Measurements from ENCODE around the gene CMKLR1. TPM values are rescaled to one million over a fixed set of nuclear protein-coding genes. Genes with fewer than 3 reads are reported as not detected.

CMKLR1 gene
- total and polyA plus RNA-seq, 4 donors = 4.5 to 12.0 (median 5.9) TPM

DNA sequence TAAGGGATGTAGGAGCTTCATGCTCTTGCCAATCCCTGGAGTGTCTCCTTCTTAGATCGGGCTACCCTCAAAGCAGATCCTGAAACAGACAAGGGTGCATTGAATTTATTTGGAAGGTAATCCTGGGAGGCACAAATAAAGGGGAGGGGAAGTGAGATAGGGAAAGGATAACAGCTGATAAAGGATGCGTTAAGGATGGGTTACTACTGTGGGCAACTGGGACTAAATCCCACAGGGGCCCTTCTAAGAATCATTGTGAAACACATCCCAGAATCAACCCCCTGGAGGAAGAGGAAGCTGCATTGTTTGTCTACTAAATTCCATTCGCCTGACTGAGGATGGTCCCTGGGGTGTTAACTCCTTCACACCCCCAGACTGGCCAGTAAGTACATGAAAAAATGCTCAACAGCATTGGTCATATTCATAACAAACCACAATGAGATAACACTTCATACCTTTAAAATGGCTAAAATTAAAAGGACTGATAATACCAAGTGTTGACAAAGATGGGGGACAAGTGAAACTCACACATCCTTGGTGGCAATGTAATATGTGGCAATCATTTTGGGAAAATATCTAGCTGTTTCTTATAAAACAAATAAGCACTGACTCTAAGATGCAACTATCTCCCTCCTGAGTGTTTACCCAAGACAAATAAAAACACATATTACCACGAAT lies 37.0 kb upstream of the CMKLR1 start:
- H3K4me3 ChIP-seq (ENCODE audit: low read depth, low read length) = no peak overlapping the region
- H3K27me3 ChIP-seq (ENCODE audit: control insufficient read depth, insufficient read depth, low read length) = no peaks in the 10 kb centered on the region
- no peaks in the 10 kb centered on the region for H3K36me3 ChIP-seq (ENCODE audit: control insufficient read depth, insufficient read depth, low read length)
- peaks cover 4% of the 10 kb centered on the region for H3K9me3 ChIP-seq (ENCODE audit: control insufficient read depth, insufficient read depth, low read length)
- 80% methylated on average over 1 of the region's 4 CpGs for WGBS (ENCODE audit: insufficient coverage)
- DNase-seq (ENCODE audit: low read depth in 4 of 6, low spot score in 6 of 6) = no peak
- H3K27ac ChIP-seq (ENCODE audit: low read depth, low read length) = no peak overlapping the region
- no peaks in the 10 kb centered on the region for H3K4me1 ChIP-seq (ENCODE audit: control insufficient read depth, insufficient read depth, low read length)

- Histone ChIP-seq H3K4me3 (ENCODE audit: low read depth, low read length) (no peak overlapping the region), H3K36me3 (ENCODE audit: control insufficient read depth, insufficient read depth, low read length) (no peaks in the 10 kb centered on the region), H3K4me1 (ENCODE audit: control insufficient read depth, insufficient read depth, low read length) (no peaks in the 10 kb centered on the region), H3K9me3 (ENCODE audit: control insufficient read depth, insufficient read depth, low read length) (peaks cover 4% of the 10 kb centered on the region), H3K27ac (ENCODE audit: low read depth, low read length) (no peak overlapping the region), H3K27me3 (ENCODE audit: control insufficient read depth, insufficient read depth, low read length) (no peaks in the 10 kb centered on the region)
- no CpG with 5 or more reads among the region's 2 CpGs for WGBS (ENCODE audit: insufficient coverage)
- peak in 2 of 6 donors; percentile 34 to 47 for DNase-seq (ENCODE audit: low read depth in 4 of 6, low spot score in 6 of 6)
Measured at GRCh38 chr12:108374596-108375320, 35.6 kb upstream of the CMKLR1 start.

GRCh38 chr12:108373111-108373510 lies 34.0 kb upstream of the CMKLR1 start:
- H3K4me3 ChIP-seq (ENCODE audit: low read depth, low read length) = no peak overlapping the region
- no peak overlapping the region for H3K27ac ChIP-seq (ENCODE audit: low read depth, low read length)
- no peaks in the 10 kb centered on the region for H3K36me3 ChIP-seq (ENCODE audit: control insufficient read depth, insufficient read depth, low read length)
- H3K9me3 ChIP-seq (ENCODE audit: control insufficient read depth, insufficient read depth, low read length) = peaks cover 4% of the 10 kb centered on the region
- H3K4me1 ChIP-seq (ENCODE audit: control insufficient read depth, insufficient read depth, low read length) = no peaks in the 10 kb centered on the region
- 21% methylated on average over 1 of the region's 1 CpG for WGBS (ENCODE audit: insufficient coverage)
- no peak for DNase-seq (ENCODE audit: low read depth in 4 of 6, low spot score in 6 of 6)
- H3K27me3 ChIP-seq (ENCODE audit: control insufficient read depth, insufficient read depth, low read length) = no peaks in the 10 kb centered on the region

GRCh38 chr12:108371801-108372344 lies 32.8 kb upstream of the CMKLR1 start:
- no peak overlapping the region for H3K27ac ChIP-seq (ENCODE audit: low read depth, low read length)
- H3K4me1 ChIP-seq (ENCODE audit: control insufficient read depth, insufficient read depth, low read length) = no peaks in the 10 kb centered on the region
- H3K4me3 ChIP-seq (ENCODE audit: low read depth, low read length) = no peak overlapping the region
- WGBS (ENCODE audit: insufficient coverage) = 42% methylated on average over 4 of the region's 6 CpGs
- DNase-seq (ENCODE audit: low read depth in 4 of 6, low spot score in 6 of 6) = no peak
- H3K9me3 ChIP-seq (ENCODE audit: control insufficient read depth, insufficient read depth, low read length) = peaks cover 4% of the 10 kb centered on the region
- no peaks in the 10 kb centered on the region for H3K27me3 ChIP-seq (ENCODE audit: control insufficient read depth, insufficient read depth, low read length)
- no peaks in the 10 kb centered on the region for H3K36me3 ChIP-seq (ENCODE audit: control insufficient read depth, insufficient read depth, low read length)

DNA sequence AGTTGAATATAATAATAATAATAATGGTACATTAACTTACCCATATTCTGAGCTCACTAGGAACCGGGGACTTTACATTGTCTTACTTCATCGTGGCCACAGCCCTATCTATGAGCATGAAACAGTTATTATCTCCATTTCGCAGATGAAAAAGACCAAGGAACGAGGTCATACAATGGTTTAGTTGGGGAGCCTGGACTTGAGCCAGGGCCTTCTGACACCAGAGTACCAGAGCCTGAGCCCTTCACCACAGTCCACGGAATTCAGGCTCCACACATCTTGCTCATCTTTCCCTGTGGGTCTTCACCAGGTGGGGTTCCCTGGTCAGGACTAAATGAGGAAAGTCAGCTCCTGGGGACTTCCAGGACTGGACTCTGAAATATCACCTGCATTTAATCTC lies 31.3 kb upstream of the CMKLR1 start:
- no peaks in the 10 kb centered on the region for H3K27me3 ChIP-seq (ENCODE audit: control insufficient read depth, insufficient read depth, low read length)
- WGBS (ENCODE audit: insufficient coverage) = 88% methylated on average over 3 of the region's 5 CpGs
- no peaks in the 10 kb centered on the region for H3K4me1 ChIP-seq (ENCODE audit: control insufficient read depth, insufficient read depth, low read length)

DNA sequence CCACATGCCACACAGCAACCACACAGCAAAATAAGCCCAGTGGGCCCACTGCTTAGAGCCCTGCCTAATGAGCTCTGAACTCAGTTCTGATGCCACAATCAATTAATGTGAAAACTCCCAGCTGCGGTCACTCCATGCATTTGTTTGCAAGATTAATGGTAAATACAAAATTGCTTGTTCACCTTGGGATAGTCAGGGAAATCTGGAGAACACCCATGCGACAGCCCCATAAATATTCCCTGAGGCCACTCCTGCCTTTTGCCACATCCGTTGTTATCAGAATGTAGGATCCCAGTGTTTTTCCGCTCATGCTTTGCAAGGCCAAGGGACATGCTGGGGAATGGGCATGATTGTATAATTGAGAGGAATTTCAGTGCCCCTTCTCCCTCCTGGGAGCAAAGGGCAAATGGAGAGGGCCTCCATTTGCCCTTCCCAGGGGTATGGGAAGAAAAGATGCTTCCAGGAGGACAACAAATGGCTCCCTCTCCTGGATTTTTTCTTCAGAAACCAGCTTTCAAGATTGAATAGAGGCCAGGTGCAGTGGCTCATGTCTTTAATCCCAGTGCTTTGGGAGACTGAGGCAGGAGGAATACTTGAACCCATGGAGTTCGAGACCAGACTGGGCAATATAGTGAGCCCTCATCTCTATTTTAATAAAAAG lies 30.8 kb upstream of the CMKLR1 start:
- peaks cover 1% of the 10 kb centered on the region for H3K9me3 ChIP-seq (ENCODE audit: control insufficient read depth, insufficient read depth, low read length)
- WGBS (ENCODE audit: insufficient coverage) = 71% methylated on average over 1 of the region's 5 CpGs
- no peaks in the 10 kb centered on the region for H3K4me1 ChIP-seq (ENCODE audit: control insufficient read depth, insufficient read depth, low read length)
- DNase-seq (ENCODE audit: low read depth in 4 of 6, low spot score in 6 of 6) = no peak
- no peaks in the 10 kb centered on the region for H3K27me3 ChIP-seq (ENCODE audit: control insufficient read depth, insufficient read depth, low read length)
- H3K27ac ChIP-seq (ENCODE audit: low read depth, low read length) = no peak overlapping the region
- no peaks in the 10 kb centered on the region for H3K36me3 ChIP-seq (ENCODE audit: control insufficient read depth, insufficient read depth, low read length)
- H3K4me3 ChIP-seq (ENCODE audit: low read depth, low read length) = no peak overlapping the region

More for the DNA sequence above, 31.3 kb upstream of the CMKLR1 start:
- H3K4me3 ChIP-seq (ENCODE audit: low read depth, low read length) = no peak overlapping the region
- H3K36me3 ChIP-seq (ENCODE audit: control insufficient read depth, insufficient read depth, low read length) = no peaks in the 10 kb centered on the region
- no peak overlapping the region for H3K27ac ChIP-seq (ENCODE audit: low read depth, low read length)
- DNase-seq (ENCODE audit: low read depth in 4 of 6, low spot score in 6 of 6) = no peak
- peaks cover 1% of the 10 kb centered on the region for H3K9me3 ChIP-seq (ENCODE audit: control insufficient read depth, insufficient read depth, low read length)

- WGBS (ENCODE audit: insufficient coverage) = 92% methylated on average over 1 of the region's 2 CpGs
- no peak for DNase-seq (ENCODE audit: low read depth in 4 of 6, low spot score in 6 of 6)
- Histone ChIP-seq H3K27ac (ENCODE audit: low read depth, low read length) (no peak overlapping the region), H3K9me3 (ENCODE audit: control insufficient read depth, insufficient read depth, low read length) (no peaks in the 10 kb centered on the region), H3K27me3 (ENCODE audit: control insufficient read depth, insufficient read depth, low read length) (no peaks in the 10 kb centered on the region), H3K4me3 (ENCODE audit: low read depth, low read length) (no peak overlapping the region), H3K4me1 (ENCODE audit: control insufficient read depth, insufficient read depth, low read length) (no peaks in the 10 kb centered on the region), H3K36me3 (ENCODE audit: control insufficient read depth, insufficient read depth, low read length) (no peaks in the 10 kb centered on the region)
Measured at GRCh38 chr12:108368089-108368488, 29.0 kb upstream of the CMKLR1 start.

DNA sequence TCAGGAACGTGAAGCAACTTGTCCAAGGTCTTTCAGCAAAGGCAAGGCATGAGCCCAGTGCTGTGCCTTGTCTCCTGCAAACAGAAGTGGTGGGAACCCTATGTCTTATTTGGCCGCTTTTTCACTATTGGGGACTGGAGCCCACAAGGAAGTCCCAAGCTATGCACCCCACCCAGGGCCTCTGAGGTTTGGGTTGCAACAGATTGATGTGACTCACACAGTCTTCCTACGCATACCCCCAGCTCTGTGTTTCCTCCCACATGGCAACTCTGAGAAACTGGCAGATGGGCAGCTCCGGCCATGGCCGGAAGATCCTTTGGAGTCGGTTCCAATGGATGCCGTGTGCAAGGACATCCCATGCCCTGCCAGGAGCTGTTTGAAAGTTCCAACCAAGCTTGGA lies 28.3 kb upstream of the CMKLR1 start:
- Histone ChIP-seq H3K27me3 (ENCODE audit: control insufficient read depth, insufficient read depth, low read length) (no peaks in the 10 kb centered on the region), H3K4me3 (ENCODE audit: low read depth, low read length) (no peak overlapping the region), H3K9me3 (ENCODE audit: control insufficient read depth, insufficient read depth, low read length) (no peaks in the 10 kb centered on the region), H3K36me3 (ENCODE audit: control insufficient read depth, insufficient read depth, low read length) (no peaks in the 10 kb centered on the region), H3K4me1 (ENCODE audit: control insufficient read depth, insufficient read depth, low read length) (no peaks in the 10 kb centered on the region), H3K27ac (ENCODE audit: low read depth, low read length) (no peak overlapping the region)
- DNase-seq (ENCODE audit: low read depth in 4 of 6, low spot score in 6 of 6) = no peak
- WGBS (ENCODE audit: insufficient coverage) = 92% methylated on average over 6 of the region's 7 CpGs

- H3K27me3 ChIP-seq (ENCODE audit: control insufficient read depth, insufficient read depth, low read length) = no peaks in the 10 kb centered on the region
Measured at GRCh38 chr12:108365324-108365723, 26.2 kb upstream of the CMKLR1 start.

More at GRCh38 chr12:108365324-108365723, 26.2 kb upstream of the CMKLR1 start:
- Histone ChIP-seq H3K4me1 (ENCODE audit: control insufficient read depth, insufficient read depth, low read length) (no peaks in the 10 kb centered on the region), H3K36me3 (ENCODE audit: control insufficient read depth, insufficient read depth, low read length) (no peaks in the 10 kb centered on the region), H3K4me3 (ENCODE audit: low read depth, low read length) (no peak overlapping the region), H3K27ac (ENCODE audit: low read depth, low read length) (no peak overlapping the region), H3K9me3 (ENCODE audit: control insufficient read depth, insufficient read depth, low read length) (no peaks in the 10 kb centered on the region)
- DNase-seq (ENCODE audit: low read depth in 4 of 6, low spot score in 6 of 6) = no peak
